ENCODE measurements around the gene RAB3B. TPM values are rescaled to one million over a fixed set of nuclear protein-coding genes. Genes with fewer than 3 reads are reported as not detected.

Gene RAB3B
- total and polyA plus RNA-seq, 2 donors (not counting 1 experiment from before 2014, with no cell fraction given), result 36.5 to 51.6 TPM

- Histone ChIP-seq H3K9ac (ENCODE audit: insufficient read depth, low read length) (no peak overlapping the region), H3K27me3 (ENCODE audit: control insufficient read depth, insufficient read depth, low read length) (no peaks in the 10 kb centered on the region), H3K9me3 (ENCODE audit: control insufficient read depth, insufficient read depth, low read depth, low read length) (no peaks in the 10 kb centered on the region), H3K4me1 (ENCODE audit: control insufficient read depth, extremely low read depth, insufficient read depth, low read length) (peaks cover 11% of the 10 kb centered on the region), H3K27ac (ENCODE audit: insufficient read depth, low read length) (no peak overlapping the region), H4K20me1 (ENCODE audit: control insufficient read depth, extremely low read depth, insufficient read depth, low read length) (no peaks in the 10 kb centered on the region), H3K79me2 (ENCODE audit: control insufficient read depth, insufficient read depth, low read length) (peaks cover 16% of the 10 kb centered on the region), H3K36me3 (ENCODE audit: control insufficient read depth, insufficient read depth, low read length) (peaks cover 7% of the 10 kb centered on the region), H2AFZ (ENCODE audit: low read length) (no peak overlapping the region), H3K4me2 (ENCODE audit: extremely low read depth, insufficient read depth, low read length) (no peak overlapping the region), H3K4me3 (replicated peaks in 1 of 4; ENCODE audit: control extremely low read depth in 1 of 4, insufficient read depth in 1 of 4, low read depth in 3 of 4, low read length in 4 of 4) (no peak overlapping the region)
- DNase-seq (ENCODE audit: low read depth in 2 of 2), result no peak
- TF ChIP-seq CTCF (conservative IDR thresholded peaks at IDR 0.05 in 1 of 2, IDR thresholded peaks at IDR 0.05 in 1 of 2; ENCODE audit: low read depth in 1 of 2, low read length in 2 of 2) (no peak), EZH2 (IDR thresholded peaks at IDR 0.05; ENCODE audit: low read length, missing control alignments) (no peak)
Observed at GRCh38 chr1:51960262-51960661, 30.2 kb downstream of the RAB3B start.

GRCh38 chr1:51958824-51959223, 31.7 kb downstream of the RAB3B start:
- TF ChIP-seq CTCF (conservative IDR thresholded peaks at IDR 0.05 in 1 of 2, IDR thresholded peaks at IDR 0.05 in 1 of 2; ENCODE audit: low read depth in 1 of 2, low read length in 2 of 2) (no peak), EZH2 (IDR thresholded peaks at IDR 0.05; ENCODE audit: low read length, missing control alignments) (no peak)
- peaks cover 14% of the 10 kb centered on the region for H3K4me1 ChIP-seq (ENCODE audit: control insufficient read depth, extremely low read depth, insufficient read depth, low read length)
- H3K27me3 ChIP-seq (ENCODE audit: control insufficient read depth, insufficient read depth, low read length), result no peaks in the 10 kb centered on the region
- H3K4me2 ChIP-seq (ENCODE audit: extremely low read depth, insufficient read depth, low read length), result no peak overlapping the region
- H3K4me3 ChIP-seq (replicated peaks in 1 of 4; ENCODE audit: control extremely low read depth in 1 of 4, insufficient read depth in 1 of 4, low read depth in 3 of 4, low read length in 4 of 4), result no peak overlapping the region
- peaks cover 7% of the 10 kb centered on the region for H3K36me3 ChIP-seq (ENCODE audit: control insufficient read depth, insufficient read depth, low read length)
- peaks cover 16% of the 10 kb centered on the region for H3K79me2 ChIP-seq (ENCODE audit: control insufficient read depth, insufficient read depth, low read length)
- H4K20me1 ChIP-seq (ENCODE audit: control insufficient read depth, extremely low read depth, insufficient read depth, low read length), result no peaks in the 10 kb centered on the region
- H3K9ac ChIP-seq (ENCODE audit: insufficient read depth, low read length), result no peak overlapping the region
- H3K27ac ChIP-seq (ENCODE audit: insufficient read depth, low read length), result no peak overlapping the region
- no peaks in the 10 kb centered on the region for H3K9me3 ChIP-seq (ENCODE audit: control insufficient read depth, insufficient read depth, low read depth, low read length)
- no peak overlapping the region for H2AFZ ChIP-seq (ENCODE audit: low read length)
- DNase-seq (ENCODE audit: low read depth in 2 of 2), result no peak

GRCh38 chr1:51957618-51958017, 32.9 kb downstream of the RAB3B start:
- no peak overlapping the region for H3K9ac ChIP-seq (ENCODE audit: insufficient read depth, low read length)
- H3K27me3 ChIP-seq (ENCODE audit: control insufficient read depth, insufficient read depth, low read length), result no peaks in the 10 kb centered on the region
- peaks cover 7% of the 10 kb centered on the region for H3K36me3 ChIP-seq (ENCODE audit: control insufficient read depth, insufficient read depth, low read length)
- H3K79me2 ChIP-seq (ENCODE audit: control insufficient read depth, insufficient read depth, low read length), result peaks cover 11% of the 10 kb centered on the region
- H3K27ac ChIP-seq (ENCODE audit: insufficient read depth, low read length), result no peak overlapping the region
- H4K20me1 ChIP-seq (ENCODE audit: control insufficient read depth, extremely low read depth, insufficient read depth, low read length), result no peaks in the 10 kb centered on the region
- DNase-seq (ENCODE audit: low read depth in 2 of 2), result no peak
- H3K4me3 ChIP-seq (replicated peaks in 1 of 4; ENCODE audit: control extremely low read depth in 1 of 4, insufficient read depth in 1 of 4, low read depth in 3 of 4, low read length in 4 of 4), result no peak overlapping the region
- H3K9me3 ChIP-seq (ENCODE audit: control insufficient read depth, insufficient read depth, low read depth, low read length), result no peaks in the 10 kb centered on the region
- H3K4me2 ChIP-seq (ENCODE audit: extremely low read depth, insufficient read depth, low read length), result no peak overlapping the region
- no peak for TF ChIP-seq CTCF (conservative IDR thresholded peaks at IDR 0.05 in 1 of 2, IDR thresholded peaks at IDR 0.05 in 1 of 2; ENCODE audit: low read depth in 1 of 2, low read length in 2 of 2)
- no peak for TF ChIP-seq EZH2 (IDR thresholded peaks at IDR 0.05; ENCODE audit: low read length, missing control alignments)
- H3K4me1 ChIP-seq (ENCODE audit: control insufficient read depth, extremely low read depth, insufficient read depth, low read length), result peaks cover 11% of the 10 kb centered on the region
- H2AFZ ChIP-seq (ENCODE audit: low read length), result no peak overlapping the region
